ENCODE results near the gene MSANTD1.

Gene MSANTD1

DNA sequence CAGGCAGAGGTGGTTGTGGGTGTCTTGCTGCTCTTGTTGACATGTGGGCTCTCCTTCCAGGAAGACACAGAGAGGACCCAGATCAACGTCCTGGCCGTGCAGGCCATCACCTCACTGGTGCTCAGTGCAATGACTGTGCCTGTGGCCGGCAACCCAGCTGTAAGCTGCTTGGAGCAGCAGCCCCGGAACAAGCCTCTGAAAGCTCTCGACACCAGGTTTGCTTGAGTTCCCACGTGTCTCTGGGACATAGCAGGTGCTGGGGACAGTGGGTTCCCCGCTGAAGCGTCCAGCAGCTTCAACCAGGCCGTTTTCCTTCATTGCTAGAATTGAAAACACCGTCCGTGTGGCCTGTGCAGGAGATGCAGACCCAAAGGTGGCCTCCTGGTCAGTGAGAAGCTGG, 25.6 kb upstream of the MSANTD1 start:
- Histone ChIP-seq H3K4me1 (ENCODE audit: control insufficient read depth in 1 of 2, insufficient read depth in 1 of 2, low read depth in 1 of 2, low read length in 1 of 2) (peaks cover 0 to 12% of the 10 kb centered on the region in 2 experiments), H3K36me3 (peaks cover 94% of the 10 kb centered on the region), H3K4me3 (ENCODE audit: low read depth in 1 of 2, low read length in 1 of 2) (no peak overlapping the region), H3K27ac (no peak overlapping the region), H3K9me3 (no peaks in the 10 kb centered on the region), H3K27me3 (no peaks in the 10 kb centered on the region)
- TF ChIP-seq, protein P1, sequence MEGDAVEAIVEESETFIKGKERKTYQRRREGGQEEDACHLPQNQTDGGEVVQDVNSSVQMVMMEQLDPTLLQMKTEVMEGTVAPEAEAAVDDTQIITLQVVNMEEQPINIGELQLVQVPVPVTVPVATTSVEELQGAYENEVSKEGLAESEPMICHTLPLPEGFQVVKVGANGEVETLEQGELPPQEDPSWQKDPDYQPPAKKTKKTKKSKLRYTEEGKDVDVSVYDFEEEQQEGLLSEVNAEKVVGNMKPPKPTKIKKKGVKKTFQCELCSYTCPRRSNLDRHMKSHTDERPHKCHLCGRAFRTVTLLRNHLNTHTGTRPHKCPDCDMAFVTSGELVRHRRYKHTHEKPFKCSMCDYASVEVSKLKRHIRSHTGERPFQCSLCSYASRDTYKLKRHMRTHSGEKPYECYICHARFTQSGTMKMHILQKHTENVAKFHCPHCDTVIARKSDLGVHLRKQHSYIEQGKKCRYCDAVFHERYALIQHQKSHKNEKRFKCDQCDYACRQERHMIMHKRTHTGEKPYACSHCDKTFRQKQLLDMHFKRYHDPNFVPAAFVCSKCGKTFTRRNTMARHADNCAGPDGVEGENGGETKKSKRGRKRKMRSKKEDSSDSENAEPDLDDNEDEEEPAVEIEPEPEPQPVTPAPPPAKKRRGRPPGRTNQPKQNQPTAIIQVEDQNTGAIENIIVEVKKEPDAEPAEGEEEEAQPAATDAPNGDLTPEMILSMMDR (IDR thresholded peaks at IDR 0.05): no peak

DNA sequence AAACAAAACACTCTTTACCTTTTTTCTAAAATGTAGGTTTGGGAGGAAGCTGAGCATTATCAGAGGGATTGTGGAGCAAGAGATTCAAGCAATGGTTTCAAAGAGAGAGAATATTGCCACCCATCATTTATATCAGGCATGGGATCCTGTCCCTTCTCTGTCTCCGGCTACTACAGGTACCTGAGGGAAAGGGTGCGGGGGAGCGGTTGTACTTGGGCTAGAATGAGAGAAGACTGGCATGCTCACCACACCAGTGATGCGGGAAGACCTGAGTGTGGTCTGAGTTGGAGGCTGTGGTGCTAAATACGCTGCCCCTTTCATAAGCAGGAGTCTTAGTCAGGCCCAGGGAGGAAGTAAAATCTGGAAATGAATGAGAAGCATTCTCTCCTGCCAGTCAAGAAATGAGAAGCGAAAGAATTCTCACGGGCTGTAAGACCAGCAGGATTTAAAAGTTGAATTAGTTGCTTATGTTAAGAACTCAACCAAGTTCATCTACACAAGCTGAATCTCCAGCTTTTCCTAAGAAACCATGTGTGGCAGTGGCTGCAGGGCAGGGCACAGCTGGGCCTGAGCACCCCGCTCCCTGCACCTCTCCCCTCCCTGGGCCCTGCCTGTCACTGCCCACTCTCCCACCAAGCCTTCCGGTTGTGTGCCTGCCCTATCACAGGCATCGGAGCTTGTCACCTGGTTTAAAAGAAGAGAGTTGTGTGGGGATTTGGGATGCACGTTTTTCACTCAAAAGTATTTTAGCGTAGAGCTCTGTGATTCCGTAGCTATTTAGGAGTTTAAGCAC, 24.8 kb upstream of the MSANTD1 start:
- H3K4me3 ChIP-seq (ENCODE audit: low read depth in 1 of 2, low read length in 1 of 2): no peak overlapping the region
- peaks cover 0 to 12% of the 10 kb centered on the region in 2 experiments for H3K4me1 ChIP-seq (ENCODE audit: control insufficient read depth in 1 of 2, insufficient read depth in 1 of 2, low read depth in 1 of 2, low read length in 1 of 2)
- no peaks in the 10 kb centered on the region for H3K9me3 ChIP-seq
- no peak overlapping the region for H3K27ac ChIP-seq
- peaks cover 94% of the 10 kb centered on the region for H3K36me3 ChIP-seq
- TF ChIP-seq, protein P1 (IDR thresholded peaks at IDR 0.05): no peak
- no peaks in the 10 kb centered on the region for H3K27me3 ChIP-seq

DNA sequence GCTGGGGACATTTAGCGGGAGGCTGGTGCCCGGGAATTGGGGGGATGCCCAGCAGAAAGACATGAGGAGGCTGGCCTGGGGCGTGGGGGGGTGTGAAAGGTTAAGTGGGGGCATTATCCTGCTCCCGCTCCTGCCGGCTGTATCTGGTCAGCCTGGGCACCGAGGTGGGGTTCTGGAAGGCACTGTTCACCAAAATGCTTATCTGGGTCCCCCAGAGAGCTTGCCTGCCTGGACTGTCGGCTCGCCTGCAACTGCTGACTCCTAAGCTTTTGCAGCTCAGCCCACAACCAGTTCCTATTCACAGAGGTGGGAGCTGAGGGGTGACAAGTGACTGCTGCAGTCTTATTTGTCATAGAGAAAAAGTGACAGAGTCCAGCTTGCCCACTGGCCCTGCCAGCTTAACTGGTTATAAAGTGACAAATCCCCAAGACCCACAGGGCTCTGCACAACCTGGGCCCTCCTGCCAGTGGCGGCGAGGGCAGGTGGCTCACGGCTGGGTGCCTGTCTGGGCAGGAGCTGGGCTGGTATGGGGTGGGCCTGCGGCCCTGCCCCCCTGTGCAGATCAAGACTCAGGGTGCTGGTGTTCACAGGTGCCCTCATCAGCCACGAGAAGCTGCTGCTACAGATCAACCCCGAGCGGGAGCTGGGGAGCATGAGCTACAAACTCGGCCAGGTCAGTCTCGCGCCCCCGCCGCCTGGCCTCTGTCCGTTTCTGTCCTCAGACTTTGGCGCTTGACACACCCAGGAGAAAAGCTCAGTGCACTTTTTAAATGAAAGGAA, 23.7 kb upstream of the MSANTD1 start:
- H3K9me3 ChIP-seq: no peaks in the 10 kb centered on the region
- no peak overlapping the region for H3K27ac ChIP-seq
- peaks cover 94% of the 10 kb centered on the region for H3K36me3 ChIP-seq
- no peak overlapping the region for H3K4me3 ChIP-seq (ENCODE audit: low read depth in 1 of 2, low read length in 1 of 2)
- TF ChIP-seq, protein P1 (IDR thresholded peaks at IDR 0.05): no peak
- no peaks in the 10 kb centered on the region for H3K27me3 ChIP-seq
- peaks cover 0 to 12% of the 10 kb centered on the region in 2 experiments for H3K4me1 ChIP-seq (ENCODE audit: control insufficient read depth in 1 of 2, insufficient read depth in 1 of 2, low read depth in 1 of 2, low read length in 1 of 2)

GRCh38 chr4:3225936-3226335, 23.0 kb upstream of the MSANTD1 start:
- TF ChIP-seq, protein P1 (IDR thresholded peaks at IDR 0.05): no peak
- Histone ChIP-seq H3K27me3 (no peaks in the 10 kb centered on the region), H3K4me3 (ENCODE audit: low read depth in 1 of 2, low read length in 1 of 2) (no peak overlapping the region), H3K36me3 (peaks cover 94% of the 10 kb centered on the region), H3K27ac (peak overlapping the region; percentile 48), H3K4me1 (ENCODE audit: control insufficient read depth in 1 of 2, insufficient read depth in 1 of 2, low read depth in 1 of 2, low read length in 1 of 2) (peaks cover 0 to 12% of the 10 kb centered on the region in 2 experiments), H3K9me3 (no peaks in the 10 kb centered on the region)

GRCh38 chr4:3226467-3226866, 22.5 kb upstream of the MSANTD1 start:
- TF ChIP-seq, protein P1 (IDR thresholded peaks at IDR 0.05): no peak
- Histone ChIP-seq H3K36me3 (peaks cover 94% of the 10 kb centered on the region), H3K4me3 (ENCODE audit: low read depth in 1 of 2, low read length in 1 of 2) (no peak overlapping the region), H3K27me3 (no peaks in the 10 kb centered on the region), H3K9me3 (no peaks in the 10 kb centered on the region), H3K27ac (peak overlapping the region; percentile 48), H3K4me1 (ENCODE audit: control insufficient read depth in 1 of 2, insufficient read depth in 1 of 2, low read depth in 1 of 2, low read length in 1 of 2) (peaks cover 0 to 12% of the 10 kb centered on the region in 2 experiments)

Data from neutrophil (primary cell).